HG02870 (cell line): Measurements from ENCODE around the gene ATP5MK.
"Not testable (repeated sequence)": the region's sequence is repeated elsewhere in the genome, so short reads cannot be mapped to it uniquely, and the experiment has no call there.

ENCODE experiments used
- ATAC-seq: cut with Tn5 transposase; IDR thresholded peaks from one replicate; pipeline ENCODE4 v1.9.1; 2021; ENCODE audit warnings: mild to moderate bottlenecking, moderate library complexity; ENCODE audit not compliant: unreplicated experiment

ATP5MK gene

DNA sequence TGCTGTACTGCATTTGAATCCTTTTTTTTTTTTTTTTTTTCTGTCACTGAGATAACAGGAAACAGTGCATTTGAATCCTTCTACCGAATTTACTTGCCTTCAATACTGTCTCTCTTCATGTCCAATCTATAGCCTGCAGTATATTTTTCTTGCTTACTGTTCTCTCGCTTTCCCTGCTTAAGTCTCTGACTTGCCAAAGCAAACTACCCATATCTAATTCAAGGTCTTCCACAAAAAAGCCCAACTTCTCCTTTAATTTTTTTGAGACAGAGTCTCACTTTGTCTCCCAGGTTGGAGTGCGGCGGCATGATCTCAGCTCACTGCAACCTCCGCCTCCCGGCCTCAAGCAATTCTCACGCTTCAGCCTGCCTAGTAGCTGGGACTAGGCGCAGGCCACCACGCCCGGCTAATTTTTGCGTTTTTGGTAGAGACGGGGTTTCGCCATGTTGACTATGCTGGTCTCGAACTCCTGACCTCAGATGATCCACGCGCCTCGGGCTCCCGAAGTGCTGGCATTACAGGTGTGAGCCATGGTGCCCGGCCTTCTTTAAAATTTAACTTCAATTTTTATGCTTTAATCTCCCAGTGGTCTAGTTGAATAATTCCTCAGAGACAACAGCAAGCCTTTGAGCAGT lies 1.0 kb upstream of the ATP5MK start:
- ATAC-seq = no peak

DNA sequence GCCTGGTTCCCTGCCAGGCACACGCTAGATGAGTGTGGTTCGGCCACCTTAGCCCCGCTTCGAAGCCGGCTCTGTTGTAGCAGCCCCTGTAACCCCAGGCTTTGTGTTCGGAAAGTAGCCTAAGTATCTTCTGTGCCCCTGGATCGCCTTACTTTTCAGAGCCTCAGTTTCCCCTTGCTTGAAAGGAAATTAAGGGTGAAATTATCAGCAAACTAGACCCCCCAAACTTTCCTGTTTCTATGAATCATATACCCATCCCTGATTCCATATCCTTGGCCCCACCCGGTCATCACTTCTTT lies 463 bp upstream of the ATP5MK start:
- no peak for ATAC-seq

DNA sequence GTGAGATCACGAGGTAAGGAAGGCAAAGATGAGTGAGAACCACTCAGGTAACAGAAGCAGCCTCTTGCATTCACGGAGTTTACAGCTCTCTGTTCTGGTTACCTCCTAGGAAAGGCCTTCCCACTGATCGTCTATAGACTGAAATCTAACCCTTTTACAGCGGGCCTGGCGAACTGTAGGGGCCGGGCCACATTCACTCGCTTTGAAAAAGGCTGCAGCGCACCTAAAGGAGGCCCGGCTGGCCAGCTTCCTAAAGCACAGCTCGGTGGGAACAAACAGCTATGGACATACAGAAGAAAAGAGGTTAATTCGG lies 565 bp downstream of the ATP5MK start:
- ATAC-seq = no peak

DNA sequence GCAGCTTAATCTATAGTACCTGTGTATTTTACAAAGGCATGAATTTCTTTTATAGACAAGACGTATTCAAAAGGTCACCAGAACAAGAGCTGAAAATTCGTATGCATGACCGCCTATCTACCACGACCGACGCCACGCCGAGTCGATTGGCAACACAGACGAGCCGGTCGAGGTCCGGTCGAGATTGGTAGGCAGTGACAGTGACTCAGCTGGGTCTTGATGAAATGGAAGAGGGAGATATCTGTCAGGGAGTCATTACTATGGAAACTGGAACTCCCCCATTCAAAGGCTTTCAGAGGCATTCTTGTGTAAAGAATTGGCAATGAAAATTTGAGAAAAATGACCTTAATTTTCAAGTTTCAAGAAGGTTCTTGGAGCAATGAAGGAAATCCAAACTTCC lies 2.1 kb downstream of the ATP5MK start:
- no peak for ATAC-seq

DNA sequence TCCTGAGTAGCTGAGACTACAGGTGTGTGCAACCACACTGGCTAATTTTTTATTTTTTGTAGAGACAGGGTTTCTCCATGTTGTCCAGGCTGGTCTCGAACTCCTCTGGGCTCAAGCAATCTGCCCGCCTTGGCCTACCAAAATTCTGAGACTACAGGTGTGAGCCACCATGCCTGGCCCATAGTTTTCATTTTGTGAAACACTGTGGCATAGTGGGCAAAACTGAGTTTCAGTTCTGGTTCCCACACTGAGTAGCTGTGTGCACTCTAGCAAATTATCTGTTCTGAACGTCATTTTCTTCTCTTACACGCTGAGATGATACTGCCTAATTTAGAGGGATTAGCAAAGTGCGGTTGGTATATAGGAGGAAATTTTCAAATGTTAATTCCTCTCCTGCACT lies 13.5 kb downstream of the ATP5MK start:
- ATAC-seq = no peak

DNA sequence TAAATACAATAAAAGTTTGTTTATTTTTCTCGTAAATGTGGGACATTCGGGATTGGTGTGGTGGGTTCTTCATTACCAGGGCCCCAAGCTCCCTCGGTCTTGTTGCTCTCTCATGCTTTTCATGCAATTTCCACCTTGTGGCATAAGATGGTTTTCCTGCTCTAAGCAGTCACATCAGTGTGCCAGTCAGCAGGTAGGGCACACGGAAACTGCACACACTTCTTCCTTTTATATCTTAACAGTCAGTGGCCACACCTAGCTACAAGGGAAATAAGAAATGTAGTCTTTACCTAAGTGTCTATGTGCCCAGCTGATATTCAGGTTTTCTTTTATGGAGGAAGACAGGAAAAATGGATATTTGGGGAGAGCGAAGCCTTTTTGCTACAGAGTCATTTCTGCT lies 22.0 kb downstream of the ATP5MK start:
- ATAC-seq = no peak

DNA sequence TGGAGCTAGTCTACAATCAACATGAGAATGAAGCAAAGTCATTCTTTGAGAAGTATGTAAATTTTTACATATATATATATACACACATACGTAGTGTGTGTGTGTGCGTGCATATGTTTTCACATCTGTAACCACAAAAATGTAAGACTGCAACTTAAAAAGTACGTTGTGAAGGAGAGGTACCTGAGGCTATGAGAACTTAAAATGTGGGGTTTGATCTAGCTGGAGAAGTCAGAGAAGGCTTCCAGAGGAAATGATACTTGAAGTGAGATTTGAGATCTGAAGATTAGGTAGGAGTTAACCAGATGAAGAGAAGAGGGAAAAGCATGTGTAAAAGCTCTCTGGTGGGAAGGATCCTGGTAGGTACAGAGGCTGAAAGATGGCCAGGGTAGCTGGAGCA lies 22.7 kb downstream of the ATP5MK start:
- peak; percentile 54 for ATAC-seq

DNA sequence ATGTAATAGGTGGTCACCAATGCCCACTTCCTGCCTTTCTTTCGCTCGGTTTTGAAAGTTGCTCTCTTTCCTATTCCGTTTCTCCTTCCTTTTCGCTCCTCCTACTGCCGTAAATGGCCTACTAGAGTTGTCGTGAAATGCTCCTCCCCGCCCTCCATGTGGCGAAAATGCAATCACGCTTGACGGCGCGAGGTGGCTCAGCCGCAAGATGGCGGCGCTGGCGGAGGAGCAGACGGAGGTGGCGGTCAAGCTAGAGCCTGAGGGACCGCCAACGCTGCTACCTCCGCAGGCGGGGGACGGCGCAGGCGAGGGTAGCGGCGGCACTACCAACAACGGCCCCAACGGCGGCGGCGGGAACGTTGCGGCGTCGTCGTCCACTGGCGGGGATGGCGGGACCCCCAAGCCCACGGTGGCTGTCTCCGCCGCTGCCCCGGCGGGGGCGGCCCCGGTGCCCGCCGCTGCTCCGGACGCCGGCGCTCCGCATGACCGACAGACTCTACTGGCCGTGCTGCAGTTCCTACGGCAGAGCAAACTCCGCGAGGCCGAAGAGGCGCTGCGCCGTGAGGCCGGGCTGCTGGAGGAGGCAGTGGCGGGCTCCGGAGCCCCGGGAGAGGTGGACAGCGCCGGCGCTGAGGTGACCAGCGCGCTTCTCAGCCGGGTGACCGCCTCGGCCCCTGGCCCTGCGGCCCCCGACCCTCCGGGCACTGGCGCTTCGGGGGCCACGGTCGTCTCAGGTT lies 28.3 kb downstream of the ATP5MK start, which contains the start of gene TAF5:
Gene TAF5, plus strand, starts transcription at position 195 of the 737 bp plus-strand sequence. Its CDS starts 14 bp downstream, at position 209.
- ATAC-seq = peak; percentile 52

DNA sequence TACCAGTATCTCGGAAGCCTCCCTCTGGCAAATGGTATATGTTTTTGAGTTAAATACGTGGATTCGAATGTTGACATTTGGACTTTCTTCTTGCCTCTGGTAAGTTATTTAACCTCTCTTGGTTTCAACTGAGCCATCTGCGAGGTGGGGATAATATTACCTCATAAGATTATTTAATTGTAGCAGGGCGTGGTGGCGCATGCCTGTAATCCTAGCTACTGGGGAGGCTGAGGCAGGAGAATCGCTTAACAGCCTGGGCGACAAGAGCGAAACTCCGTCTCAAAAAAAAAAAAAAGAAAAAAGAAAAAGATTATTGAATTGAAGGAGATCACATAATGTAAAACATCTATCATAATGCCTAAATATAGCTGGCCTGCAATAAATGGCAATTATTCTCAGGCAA lies 28.9 kb downstream of the ATP5MK start:
- ATAC-seq = no peak

DNA sequence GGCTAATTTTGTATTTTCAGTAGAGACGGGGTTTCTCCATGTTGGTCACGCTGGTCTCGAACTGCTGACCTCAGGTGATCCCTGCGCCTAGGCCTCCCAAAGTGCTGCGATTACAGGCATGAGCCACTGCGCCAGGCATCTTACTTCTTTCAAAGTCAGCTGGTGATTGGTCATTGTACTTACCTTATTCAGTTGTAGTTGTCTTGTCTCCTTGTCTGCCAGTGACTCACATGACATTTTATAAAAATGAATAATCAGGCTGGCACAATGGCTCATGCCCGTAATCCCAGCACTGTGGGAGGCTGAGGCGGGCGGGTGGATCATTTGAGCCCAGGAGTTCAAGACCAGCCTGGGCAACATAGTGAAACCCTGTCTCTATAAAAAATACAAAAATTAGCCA lies 35.5 kb downstream of the ATP5MK start:
- not testable (repeated sequence) for ATAC-seq

DNA sequence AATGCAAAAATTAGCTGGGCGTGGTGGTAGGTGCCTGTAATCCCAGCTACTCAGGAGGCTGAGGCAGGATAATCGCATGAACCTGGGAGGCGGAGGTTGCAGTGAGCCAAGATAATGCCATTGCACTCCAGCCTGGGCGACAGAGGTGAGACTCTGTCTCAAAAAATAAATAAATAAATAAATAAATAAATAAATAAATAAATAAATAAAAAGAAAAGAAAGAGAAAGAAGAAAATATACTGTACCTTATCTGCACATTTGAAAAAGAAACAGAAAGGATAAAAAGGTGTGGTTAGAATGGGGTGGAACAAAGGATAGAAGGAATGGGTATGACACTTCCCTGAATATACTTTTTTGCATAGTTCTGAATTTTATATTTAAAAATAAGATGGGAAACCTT lies 36.8 kb downstream of the ATP5MK start:
- not testable (repeated sequence) for ATAC-seq

DNA sequence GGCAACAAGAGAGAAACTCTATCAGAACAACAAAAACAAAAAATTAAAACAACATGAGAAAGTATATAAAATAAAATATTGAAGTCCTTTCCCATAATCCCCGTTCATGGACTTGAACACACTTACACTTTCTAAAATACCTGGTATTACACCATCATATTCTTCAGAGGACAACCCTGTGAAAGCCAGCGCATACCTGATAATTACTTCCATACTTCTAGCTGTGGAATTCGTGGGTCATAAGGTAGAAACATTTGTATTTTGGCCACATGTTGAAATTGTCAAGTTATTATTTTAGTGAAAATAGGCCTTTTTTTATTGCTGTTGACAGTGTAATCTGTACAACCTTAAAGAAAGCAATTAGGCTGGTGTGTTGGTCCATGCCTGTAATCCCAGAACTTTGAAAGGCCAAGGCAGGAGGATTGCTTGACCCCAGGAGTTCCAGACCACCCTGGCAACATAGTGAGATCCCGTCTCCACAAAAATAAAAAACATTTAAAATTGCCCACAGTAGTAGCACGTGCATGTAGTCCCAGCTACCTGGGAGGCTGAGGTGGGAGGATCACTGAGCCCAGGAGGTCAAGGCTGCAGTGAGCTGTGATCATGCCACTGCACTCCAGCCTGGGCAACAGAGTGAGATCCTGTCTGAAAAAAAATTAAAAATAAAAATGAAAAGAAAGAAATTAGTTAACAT lies 40.2 kb downstream of the ATP5MK start:
- ATAC-seq = no peak

DNA sequence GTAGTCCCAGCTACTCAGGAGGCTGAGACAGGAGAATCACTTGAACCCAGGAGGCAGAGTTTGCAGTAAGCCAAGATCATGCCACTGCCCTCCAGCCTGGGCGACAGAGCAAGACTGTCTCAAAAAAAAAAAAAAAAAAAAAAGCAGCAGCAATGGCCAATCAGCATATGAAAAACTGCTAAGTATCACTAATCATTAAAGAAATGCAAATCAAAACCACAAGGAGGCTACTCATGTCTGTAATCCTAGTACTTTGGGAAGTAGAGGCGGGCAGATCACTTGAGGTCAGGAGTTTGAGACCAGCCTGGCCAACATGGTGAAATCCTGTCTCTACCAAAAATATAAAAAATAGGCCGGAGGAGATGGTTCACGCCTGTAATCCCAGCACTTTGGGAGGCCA lies 41.7 kb downstream of the ATP5MK start:
- not testable (repeated sequence) for ATAC-seq

DNA sequence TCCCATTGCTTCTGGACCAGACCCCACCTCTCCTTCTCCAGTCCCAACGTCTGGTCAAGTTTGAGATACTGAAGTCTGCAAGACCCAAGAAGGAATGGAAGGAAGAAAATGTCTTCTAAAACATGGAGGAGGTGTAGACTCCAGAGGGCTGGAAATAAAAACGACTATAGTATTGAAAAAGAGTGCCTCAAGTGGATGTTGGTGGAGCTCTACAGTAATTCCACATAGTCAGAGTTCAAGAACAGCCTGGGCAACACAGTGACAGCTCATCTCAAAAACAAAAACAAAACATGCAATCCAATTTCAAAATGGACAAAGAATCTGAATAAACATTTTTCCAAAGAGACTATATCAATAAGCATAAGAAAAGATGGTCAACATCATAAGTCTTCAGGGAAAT lies 43.0 kb downstream of the ATP5MK start:
- ATAC-seq = no peak

DNA sequence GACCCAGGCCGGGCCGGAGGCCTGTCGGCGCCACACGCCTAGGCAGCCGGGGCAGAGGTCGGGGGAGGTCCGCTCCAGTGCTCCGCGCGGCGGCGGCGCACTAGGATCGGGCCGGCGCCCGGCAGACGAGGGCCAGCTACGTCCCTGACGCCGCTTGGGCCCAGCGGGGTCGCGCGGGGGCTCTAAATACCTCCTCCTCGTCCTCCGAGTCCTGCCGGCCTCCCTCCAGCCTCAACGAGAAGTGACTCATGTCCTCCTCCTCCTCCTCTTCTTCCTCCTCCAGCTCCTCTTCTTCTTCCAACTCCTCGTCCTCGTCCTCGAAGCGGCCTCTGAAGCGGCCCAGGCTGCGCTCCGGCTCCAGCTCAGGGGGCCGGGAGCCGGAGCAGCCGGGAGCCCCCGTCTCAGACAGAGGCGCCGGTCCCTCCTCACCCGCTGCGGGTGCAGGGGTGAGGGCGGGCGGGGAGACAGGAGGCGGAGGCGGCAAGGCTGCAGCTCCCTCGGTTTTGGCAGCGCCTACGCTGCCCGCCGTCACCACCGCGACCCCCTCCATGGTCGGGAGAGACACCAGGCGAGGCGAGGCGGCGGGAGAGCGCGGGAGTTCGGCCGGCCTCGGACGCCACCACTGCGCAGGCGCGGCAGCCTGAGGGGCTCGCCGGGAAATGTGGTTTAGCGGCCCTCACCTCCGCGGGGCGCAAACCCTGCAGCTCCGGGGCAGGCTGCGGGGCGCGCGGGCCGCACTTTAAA lies 45.6 kb downstream of the ATP5MK start, which contains the start of gene PCGF6:
Gene PCGF6, minus strand, starts transcription at position 624 of the 744 bp plus-strand sequence. Its CDS starts 74 bp downstream, at position 550.
- peak; percentile 78 for ATAC-seq

DNA sequence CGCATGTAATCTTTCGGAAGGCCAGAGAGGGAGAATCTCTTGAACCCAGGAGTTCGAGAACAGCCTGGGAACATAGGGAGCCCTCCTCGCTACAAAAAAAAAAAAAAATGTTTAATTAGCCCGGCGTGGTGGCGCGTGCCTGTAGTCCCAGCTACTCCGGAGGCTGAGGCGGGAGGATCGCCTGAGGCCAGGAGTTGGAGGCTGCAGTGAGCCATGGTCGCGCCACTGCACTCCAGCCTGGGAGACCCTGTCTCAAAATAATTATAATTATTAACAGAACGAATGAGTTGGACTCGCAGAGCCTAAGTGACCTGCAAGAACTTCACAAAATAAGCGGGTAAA lies 46.1 kb downstream of the ATP5MK start:
- ATAC-seq = no peak
